Heart right ventricle (tissue), 16 donors: ENCODE data around the gene C1orf216. TPM values are rescaled to one million over a fixed set of nuclear protein-coding genes. Genes with fewer than 3 reads are reported as not detected.
"Not testable (repeated sequence)": the region's sequence is repeated elsewhere in the genome, so short reads cannot be mapped to it uniquely, and the experiment has no call there.

Experiments
- ATAC-seq, 8 donors: fragments of 200-7000 bp; cut with Tn5 transposase; one replicate each; pipeline ENCODE4 v1.9.1; 2020; ENCODE audit warnings: mild to moderate bottlenecking in 8 of 8, moderate library complexity in 8 of 8, moderate number of reproducible peaks in 1 of 8
- DNase-seq, 2 donors: peaks; one replicate each; pipeline ENCODE4 v3.0.0-alpha.2; 2020
- H3K27ac ChIP-seq, 10 donors: fragments of 200-600 bp; sonication (generic) in 2 of 10; one replicate each; pipeline versions ENCODE4 v1.5.0 to v1.8.0; 2020 to 2022; ENCODE audit warnings: mild to moderate bottlenecking in 3 of 10
- H3K27me3 ChIP-seq, 7 donors: fragments of 200-600 bp; one replicate each; pipeline ENCODE4 v1.8.0; 2021 to 2022; ENCODE audit warnings: mild to moderate bottlenecking in 2 of 7
- H3K36me3 ChIP-seq, 9 donors: fragments of 200-600 bp; sonication (generic) in 1 of 9; one replicate each; pipeline versions ENCODE4 v1.5.0 to v1.8.0; 2020 to 2022; ENCODE audit warnings: mild to moderate bottlenecking in 2 of 9
- H3K4me1 ChIP-seq, 9 donors: fragments of 200-600 bp; sonication (generic) in 1 of 9; one replicate each; pipeline versions ENCODE4 v1.5.0 to v1.8.0; 2020 to 2022; ENCODE audit warnings: mild to moderate bottlenecking in 4 of 9
- H3K4me3 ChIP-seq, 10 donors: fragments of 200-600 bp; sonication (generic) in 2 of 10; one replicate each; pipeline versions ENCODE4 v1.5.0 to v1.8.0; 2020 to 2022; ENCODE audit warnings: mild to moderate bottlenecking in 7 of 10, moderate library complexity in 2 of 10
- H3K9me3 ChIP-seq, 11 donors: fragments of 200-600 bp in 10 of 11; sonication (generic) in 2 of 11; one replicate each; pipeline versions ENCODE4 v1.5.0 to v1.8.0; 2013 to 2022; ENCODE audit warnings: mild to moderate bottlenecking in 2 of 11, control low read depth in 1 of 11, moderate library complexity in 1 of 11
- CTCF ChIP-seq, 9 donors: fragments of 200-600 bp; sonication (generic) in 2 of 9; IDR thresholded peaks; one replicate each; pipeline versions ENCODE4 v1.5.0 to v1.8.0; 2021 to 2022; ENCODE audit warnings: antibody characterized with exemption in 9 of 9, mild to moderate bottlenecking in 5 of 9, moderate library complexity in 1 of 9
- WGBS, 2 donors: extraction: QIAGEN DNeasy Blood & Tissue Kit; methylation state at CpG; one replicate each; pipeline ENCODE4 v1.1.7; 2013; ENCODE audit warnings: inconsistent platforms in 1 of 2; 5-methylcytosine and 5-hydroxymethylcytosine counted together
- intact Hi-C, 10 donors: fragments of 100-400 bp; cut with DNase I; formaldehyde crosslinking; loops; one replicate each; pipeline versions ENCODE4 v1.11.1 to v1.14.2; 2022
- polyA plus RNA-seq, 2 donors: library from polyadenylated mRNA; stranded (reverse); fragments of 200-250 nt; gene quantifications; one replicate each; pipeline ENCODE4 v1.2.3, GENCODE V29; 2013
- total RNA-seq, 10 donors: library from RNA; stranded (reverse); fragmentation: NEBNext Ultra II Directional in 3 of 10; extraction: Animal tissue kit (Norgen Biotek cat#: 25700) in 3 of 10; gene quantifications; one replicate each; pipeline versions ENCODE4 v1.2.1 to v1.2.4, GENCODE V29; 2021 to 2023
- donor health status: Arrhythmogenic right ventricular cardiomyopathy.
- donor health status: ischemic (EF 13 %, LVEDD 7.1; RV severe dilation, severe dysfunction).
- donor health status: healthy with polysubstance abuse.
- donor health status: DM: no; HTN: yes; CAD: no.
- donor health status: DM: no; HTN: no; CAD: no.
- donor health status: ischemic (EF 25% LVEDD 6.9; RV normal size, moderate dysfunction).
- donor health status: ischemic (EF 25% LVEDD 5.7; RV mildly dilated, moderate dysfunction).
- donor health status: healthy.
- donor health status: DM: yes; HTN: yes; CAD: no.
- donor health status: Ischemic cardiomyopathy.
- donor health status: ischemic (EF 35%, LVEDD 5.7; RV mildly dilated, moderate dysfunction).
- donor health status: nonischemic (EF 11% LVEDD 7.7; RV severe dilation, severe dysfunction).
- donor health status: DM: yes; HTN: yes; CAD: no.
- donor health status: PGD.
- donor health status: ischemic (EF 29% LVEDD 5.4; RV normal size, mild dysfunction).
- donor health status: nonischemic (EF 23%, LVEDD 6.1; RV moderate dilation, normal function).

C1orf216 gene
- total and polyA plus RNA-seq, 12 donors, result 4.6 to 13.3 (median 9.3) TPM

GRCh38 chr1:35717911-35718476, 690 bp downstream of the C1orf216 start:
- intact Hi-C loops, result loop anchor here in 7 of 10 donors (2.0 to 10.0 kb wide), 7 partner anchors 54 to 266 kb away; partner anchors contain the start of gene PSMB2 (in 6 of the 7)
- Histone ChIP-seq H3K27me3 (no peaks in the 10 kb centered on the region), H3K27ac (peak overlapping the region; percentile 33 to 93 (median 86)), H3K4me3 (peak overlapping the region; percentile 66 to 98 (median 88)), H3K9me3 (no peaks in the 10 kb centered on the region), H3K36me3 (peaks cover 0 to 19% (median 0%) of the 10 kb centered on the region in 9 donors), H3K4me1 (peaks cover 4 to 41% (median 32%) of the 10 kb centered on the region in 9 donors)
- no peak for TF ChIP-seq CTCF (IDR thresholded peaks at IDR 0.05)
- peak; percentile 45 to 54 for DNase-seq
- peak; percentile 25 to 57 (median 46) for ATAC-seq
- WGBS, 2 donors, result 10 to 11% methylated on average over 10 of the region's 10 CpGs

GRCh38 chr1:35715568-35716002, 3.1 kb downstream of the C1orf216 start:
- peaks cover 0 to 23% (median 0%) of the 10 kb centered on the region in 9 donors for H3K36me3 ChIP-seq
- H3K4me1 ChIP-seq, result peaks cover 4 to 41% (median 32%) of the 10 kb centered on the region in 9 donors
- H3K4me3 ChIP-seq, result no peak overlapping the region
- peak; percentile 66 to 92 (median 85) for TF ChIP-seq CTCF (IDR thresholded peaks at IDR 0.05)
- 39 to 41% methylated on average over 15 of the region's 15 CpGs for WGBS, 2 donors
- intact Hi-C loops, result loop anchor here in 7 of 10 donors (5.0 to 10.0 kb wide), 6 partner anchors 57 to 263 kb away; partner anchors contain the start of gene PSMB2 (in 5 of the 7)
- DNase-seq (peak; percentile 58 to 63), ATAC-seq (peak; percentile 30 to 64 (median 53))
- H3K27me3 ChIP-seq, result no peaks in the 10 kb centered on the region
- no peak overlapping the region for H3K27ac ChIP-seq
- H3K9me3 ChIP-seq, result no peaks in the 10 kb centered on the region

GRCh38 chr1:35714921-35715567, 3.6 kb downstream of the C1orf216 start:
- Histone ChIP-seq H3K4me3 (no peak overlapping the region), H3K27ac (no peak overlapping the region), H3K4me1 (peaks cover 4 to 41% (median 32%) of the 10 kb centered on the region in 9 donors), H3K36me3 (peaks cover 0 to 24% (median 0%) of the 10 kb centered on the region in 9 donors), H3K27me3 (no peaks in the 10 kb centered on the region), H3K9me3 (no peaks in the 10 kb centered on the region)
- WGBS, 2 donors, result 91 to 95% methylated on average over 2 of the region's 2 CpGs
- intact Hi-C loops, result loop anchor here in 7 of 10 donors (5.0 to 10.0 kb wide), 6 partner anchors 57 to 263 kb away; partner anchors contain the start of gene PSMB2 (in 5 of the 7)
- no peak for TF ChIP-seq CTCF (IDR thresholded peaks at IDR 0.05)
- DNase-seq, result no peak
- no peak for ATAC-seq

GRCh38 chr1:35711098-35711497, 7.6 kb downstream of the C1orf216 start:
- peaks cover 0 to 30% (median 24%) of the 10 kb centered on the region in 9 donors for H3K4me1 ChIP-seq
- H3K27me3 ChIP-seq, result peaks cover 5 to 35% (median 28%) of the 10 kb centered on the region in 7 donors
- not testable (repeated sequence) for H3K4me3 ChIP-seq, ATAC-seq, H3K27ac ChIP-seq, H3K9me3 ChIP-seq, DNase-seq
- intact Hi-C loops, result loop anchor here in 3 of 10 donors (10.0 kb wide), 1 partner anchor 66 kb away; the partner anchor contains the start of gene PSMB2 (in 3 of the 3)
- 97 to 98% methylated on average over 5 of the region's 5 CpGs for WGBS, 2 donors
- H3K36me3 ChIP-seq, result peaks cover 0 to 24% (median 0%) of the 10 kb centered on the region in 9 donors
